OCI-LY3 (cell line): Measurements from ENCODE around the gene JUND.

ENCODE experiments used
- H2AFZ ChIP-seq: fragments of 200-600, 300-600 bp; shearing (Covaris generic); 2 replicates; pipeline ENCODE4 v1.6.0; 2014; ENCODE audit warnings: antibody characterized with exemption, low read depth, low read length
- H3K27ac ChIP-seq: fragments of 200-600, 300-600 bp; sonication (generic); 2 replicates; pipeline ENCODE4 v1.5.1; 2014; ENCODE audit warnings: mild to moderate bottlenecking, low read length, moderate library complexity, mixed read lengths
- H3K27me3 ChIP-seq: fragments of 200-600, 300-600 bp; sonication (generic); 2 replicates; pipeline ENCODE4 v1.6.1; 2014; ENCODE audit warnings: low read depth, low read length, mixed read lengths
- H3K36me3 ChIP-seq: fragments of 200-600, 300-600 bp; sonication (generic); replicated peaks from 2 replicates; pipeline ENCODE3; 2014; ENCODE audit warnings: low read depth, low read length, mixed read lengths
- H3K4me1 ChIP-seq: fragments of 300-600, 200-600 bp; sonication (generic); 2 replicates; pipeline ENCODE4 v1.6.1; 2014; ENCODE audit warnings: low read length, mixed read lengths
- H3K4me2 ChIP-seq: fragments of 200-600, 300-600 bp; sonication (generic); 2 replicates; pipeline ENCODE4 v1.6.1; 2014; ENCODE audit warnings: low read length, mixed read lengths
- H3K4me3 ChIP-seq: fragments of 300-600, 200-600 bp; sonication (generic); 2 replicates; pipeline ENCODE4 v1.5.1; 2014; ENCODE audit warnings: antibody characterized with exemption, mild to moderate bottlenecking, low read length, moderate library complexity
- H3K79me2 ChIP-seq: fragments of 300-600, 200-600 bp; shearing (Covaris generic); 2 replicates; pipeline ENCODE4 v1.6.1; 2014; ENCODE audit warnings: mild to moderate bottlenecking, low read length, mixed read lengths
- H3K9ac ChIP-seq: fragments of 300-600, 200-600 bp; shearing (Covaris generic); 2 replicates; pipeline ENCODE4 v1.6.0; 2014; ENCODE audit warnings: mild to moderate bottlenecking, low read length, moderate library complexity
- H3K9me3 ChIP-seq: fragments of 200-600, 300-600 bp; shearing (Covaris generic); 2 replicates; pipeline ENCODE4 v1.6.1; 2014; ENCODE audit warnings: low read length, mixed read lengths; ENCODE audit not compliant: insufficient read depth
- H4K20me1 ChIP-seq: fragments of 200-600, 300-600 bp; sonication (generic); 2 replicates; pipeline ENCODE4 v1.6.1; 2016; ENCODE audit warnings: low read length, mixed read lengths; ENCODE audit not compliant: insufficient read depth
- CTCF ChIP-seq: fragments of 200-600, 300-600 bp; sonication (generic); IDR thresholded peaks from 2 replicates; pipeline ENCODE4 v1.5.1; 2014; ENCODE audit warnings: antibody characterized with exemption, low read length, low read depth
- EZH2phosphoT487 ChIP-seq: fragments of 200-600 bp; shearing (Covaris generic); IDR thresholded peaks from 2 replicates; pipeline ENCODE4 v1.6.1; 2018; ENCODE audit warnings: antibody characterized with exemption, mixed run types, low read depth

JUND gene

GRCh38 chr19:18270326-18270725, 11.1 kb downstream of the JUND start:
- no peak for TF ChIP-seq CTCF
- no peak for TF ChIP-seq EZH2phosphoT487
- Histone ChIP-seq H3K4me2 (no peak overlapping the region), H3K4me1 (peaks cover 6% of the 10 kb centered on the region; the same call in 1 of the 2 replicates), H3K79me2 (no peaks in the 10 kb centered on the region), H3K4me3 (no peak overlapping the region), H4K20me1 (no peaks in the 10 kb centered on the region), H3K9ac (no peak overlapping the region), H3K27ac (no peak overlapping the region), H3K27me3 (no peaks in the 10 kb centered on the region), H2AFZ (no peak overlapping the region), H3K9me3 (no peaks in the 10 kb centered on the region), H3K36me3 (no peaks in the 10 kb centered on the region)

DNA sequence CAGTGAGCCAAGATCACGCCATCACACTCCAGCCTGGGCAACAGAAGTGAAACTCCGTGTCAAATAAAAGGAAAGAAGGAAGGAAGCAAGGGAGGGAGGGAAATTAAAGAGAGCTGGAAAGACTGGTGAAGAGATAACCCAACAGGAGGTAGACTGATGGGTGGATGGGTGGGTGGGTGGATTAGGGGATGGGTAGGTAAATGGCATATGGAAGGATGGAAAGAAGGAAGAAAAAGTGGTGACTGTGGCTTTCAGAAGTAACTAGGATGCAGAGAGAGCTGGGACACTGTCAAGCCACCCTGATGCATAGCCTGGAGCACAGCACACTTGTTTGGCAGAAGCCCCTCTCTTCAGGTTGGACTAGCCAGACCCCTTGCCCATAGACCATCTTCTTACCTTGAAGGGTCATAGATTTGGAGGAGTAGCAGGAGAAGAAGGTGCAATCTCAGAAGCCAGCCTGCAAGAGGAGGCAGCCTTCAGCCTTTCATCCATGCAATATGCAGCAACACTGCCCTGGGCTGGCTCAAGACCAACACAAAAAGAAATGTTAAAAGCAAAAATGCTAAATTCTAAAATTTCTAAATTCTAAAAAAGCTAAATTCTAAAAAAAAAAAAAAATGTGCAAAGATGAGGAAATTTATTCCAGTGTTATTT, 12.2 kb downstream of the JUND start:
- no peaks in the 10 kb centered on the region for H3K79me2 ChIP-seq
- H4K20me1 ChIP-seq: no peaks in the 10 kb centered on the region
- H3K36me3 ChIP-seq: no peaks in the 10 kb centered on the region
- TF ChIP-seq EZH2phosphoT487 (no peak), CTCF (no peak)
- no peak overlapping the region for H3K9ac ChIP-seq
- no peak overlapping the region for H3K4me3 ChIP-seq
- no peaks in the 10 kb centered on the region for H3K27me3 ChIP-seq
- H3K4me2 ChIP-seq: no peak overlapping the region
- no peak overlapping the region for H3K27ac ChIP-seq
- H2AFZ ChIP-seq: no peak overlapping the region
- no peaks in the 10 kb centered on the region for H3K9me3 ChIP-seq
- peaks cover 6% of the 10 kb centered on the region; the same call in 1 of the 2 replicates for H3K4me1 ChIP-seq

DNA sequence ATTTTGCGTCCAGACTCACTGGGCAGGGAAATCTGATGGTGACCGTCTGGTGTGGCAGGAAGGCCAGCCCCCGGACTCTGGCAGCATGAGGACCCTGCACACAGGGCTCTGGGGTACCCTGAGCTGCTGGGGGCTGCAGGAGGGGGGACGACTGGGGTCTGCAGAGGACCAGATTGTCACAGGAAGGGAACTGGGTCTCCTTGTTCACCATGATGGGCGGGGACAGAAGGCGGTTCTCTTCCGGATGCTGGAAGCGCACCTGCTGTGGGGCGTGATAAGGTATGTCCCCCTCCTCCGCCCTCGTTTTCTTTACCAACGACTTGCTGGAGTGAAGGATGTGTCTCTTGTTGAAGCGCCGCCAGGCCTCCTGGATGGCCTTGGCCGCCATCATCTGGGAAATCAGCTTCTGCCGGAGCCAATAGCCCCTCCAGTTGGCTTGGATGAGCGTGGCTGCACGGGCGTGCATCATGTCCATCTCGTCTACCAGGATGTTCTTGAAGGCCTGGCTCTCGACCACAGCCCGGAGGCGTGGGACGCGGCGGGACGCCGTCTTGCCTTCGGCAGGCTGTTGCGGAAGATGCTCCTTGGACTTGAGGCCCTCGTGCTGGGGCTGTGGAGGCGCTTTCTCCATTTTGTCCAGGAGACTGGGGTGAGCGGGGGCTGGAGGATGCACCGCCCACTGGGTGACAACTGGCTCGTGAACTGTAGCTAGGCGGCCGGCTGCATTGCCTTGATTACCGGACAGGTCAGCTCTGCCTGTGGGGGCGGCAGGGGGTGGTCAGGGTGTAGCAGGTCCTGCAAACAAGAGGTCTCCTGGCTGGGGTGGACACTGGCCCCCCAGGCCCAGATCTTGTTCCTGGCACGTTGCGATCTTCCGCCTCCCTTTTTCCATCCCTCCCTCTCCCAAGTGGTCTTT, 14.4 kb downstream of the JUND start:
- H3K4me1 ChIP-seq: peaks cover 6% of the 10 kb centered on the region; the same call in 1 of the 2 replicates
- no peaks in the 10 kb centered on the region for H4K20me1 ChIP-seq
- H3K27ac ChIP-seq: no peak overlapping the region
- H2AFZ ChIP-seq: no peak overlapping the region
- H3K79me2 ChIP-seq: no peaks in the 10 kb centered on the region
- H3K9me3 ChIP-seq: no peaks in the 10 kb centered on the region
- no peaks in the 10 kb centered on the region for H3K36me3 ChIP-seq
- no peaks in the 10 kb centered on the region; the same call in 1 of the 2 replicates for H3K27me3 ChIP-seq
- H3K9ac ChIP-seq: no peak overlapping the region
- no peak for TF ChIP-seq EZH2phosphoT487
- TF ChIP-seq CTCF: no peak
- no peak overlapping the region for H3K4me2 ChIP-seq
- H3K4me3 ChIP-seq: no peak overlapping the region

GRCh38 chr19:18265582-18265981, 15.8 kb downstream of the JUND start:
- Histone ChIP-seq H3K9me3 (no peaks in the 10 kb centered on the region), H2AFZ (no peak overlapping the region), H3K4me2 (no peak overlapping the region; the same call in 1 of the 2 replicates), H3K4me1 (peaks cover 6% of the 10 kb centered on the region; the same call in 1 of the 2 replicates), H3K27me3 (no peaks in the 10 kb centered on the region; the same call in 1 of the 2 replicates), H3K4me3 (no peak overlapping the region), H3K9ac (no peak overlapping the region), H3K27ac (no peak overlapping the region), H3K36me3 (no peaks in the 10 kb centered on the region), H3K79me2 (no peaks in the 10 kb centered on the region), H4K20me1 (no peaks in the 10 kb centered on the region)
- TF ChIP-seq EZH2phosphoT487 (no peak), CTCF (no peak)
